Measurements from ENCODE around the gene GRIK4.

The GRIK4 gene

GRCh38 chr11:120473503-120473902 lies 38.0 kb upstream of the GRIK4 start:
- in situ Hi-C loops (cut with HindIII; ENCODE audit: low sequenced_read_pairs), result no loop called here
- DNase-seq (ENCODE audit: low read depth, low spot score), result no peak
- no peak for TF ChIP-seq CTCF (IDR thresholded peaks at IDR 0.05; ENCODE audit: low read depth, low read length)
- H3K4me3 ChIP-seq (ENCODE audit: low read depth, low read length), result no peak overlapping the region

GRCh38 chr11:120482149-120482548 lies 29.4 kb upstream of the GRIK4 start:
- H3K4me3 ChIP-seq (ENCODE audit: low read depth, low read length), result no peak overlapping the region
- in situ Hi-C loops (cut with HindIII; ENCODE audit: low sequenced_read_pairs), result no loop called here
- DNase-seq (ENCODE audit: low read depth, low spot score), result no peak
- TF ChIP-seq CTCF (IDR thresholded peaks at IDR 0.05; ENCODE audit: low read depth, low read length), result no peak

- no peak for TF ChIP-seq CTCF (IDR thresholded peaks at IDR 0.05; ENCODE audit: low read depth, low read length)
- in situ Hi-C loops (cut with HindIII; ENCODE audit: low sequenced_read_pairs), result no loop called here
- DNase-seq (ENCODE audit: low read depth, low spot score), result no peak
- no peak overlapping the region for H3K4me3 ChIP-seq (ENCODE audit: low read depth, low read length)
These were observed 26.8 kb upstream of the GRIK4 start for GRCh38 chr11:120484722-120485121.

GRCh38 chr11:120486138-120486537 lies 25.4 kb upstream of the GRIK4 start:
- in situ Hi-C loops (cut with HindIII; ENCODE audit: low sequenced_read_pairs), result no loop called here
- no peak overlapping the region for H3K4me3 ChIP-seq (ENCODE audit: low read depth, low read length)
- DNase-seq (ENCODE audit: low read depth, low spot score), result no peak
- TF ChIP-seq CTCF (IDR thresholded peaks at IDR 0.05; ENCODE audit: low read depth, low read length), result no peak

GRCh38 chr11:120489799-120490198 lies 21.7 kb upstream of the GRIK4 start:
- no peak overlapping the region for H3K4me3 ChIP-seq (ENCODE audit: low read depth, low read length)
- in situ Hi-C loops (cut with HindIII; ENCODE audit: low sequenced_read_pairs), result no loop called here
- no peak for DNase-seq (ENCODE audit: low read depth, low spot score)
- no peak for TF ChIP-seq CTCF (IDR thresholded peaks at IDR 0.05; ENCODE audit: low read depth, low read length)

GRCh38 chr11:120492486-120492885 lies 19.1 kb upstream of the GRIK4 start:
- DNase-seq (ENCODE audit: low read depth, low spot score), result no peak
- TF ChIP-seq CTCF (IDR thresholded peaks at IDR 0.05; ENCODE audit: low read depth, low read length), result no peak

GRCh38 chr11:120494595-120494994 lies 17.0 kb upstream of the GRIK4 start:
- no peak for TF ChIP-seq CTCF (IDR thresholded peaks at IDR 0.05; ENCODE audit: low read depth, low read length)
- no peak for DNase-seq (ENCODE audit: low read depth, low spot score)
- in situ Hi-C loops (cut with HindIII; ENCODE audit: low sequenced_read_pairs), result no loop called here
- no peak overlapping the region for H3K4me3 ChIP-seq (ENCODE audit: low read depth, low read length)

More at GRCh38 chr11:120492486-120492885, 19.1 kb upstream of the GRIK4 start:
- H3K4me3 ChIP-seq (ENCODE audit: low read depth, low read length), result no peak overlapping the region
- in situ Hi-C loops (cut with HindIII; ENCODE audit: low sequenced_read_pairs), result no loop called here

Measured in astrocyte of the spinal cord (primary cell).